HG03159 (cell line): ENCODE results near the gene COX4I2.
"Not testable (repeated sequence)": the region's sequence is repeated elsewhere in the genome, so short reads cannot be mapped to it uniquely, and the experiment has no call there.

Experiments used
- ATAC-seq: cut with Tn5 transposase; IDR thresholded peaks from one replicate; pipeline ENCODE4 v1.9.1; 2021; ENCODE audit warnings: mild to moderate bottlenecking, moderate library complexity; ENCODE audit not compliant: unreplicated experiment

Gene COX4I2

DNA sequence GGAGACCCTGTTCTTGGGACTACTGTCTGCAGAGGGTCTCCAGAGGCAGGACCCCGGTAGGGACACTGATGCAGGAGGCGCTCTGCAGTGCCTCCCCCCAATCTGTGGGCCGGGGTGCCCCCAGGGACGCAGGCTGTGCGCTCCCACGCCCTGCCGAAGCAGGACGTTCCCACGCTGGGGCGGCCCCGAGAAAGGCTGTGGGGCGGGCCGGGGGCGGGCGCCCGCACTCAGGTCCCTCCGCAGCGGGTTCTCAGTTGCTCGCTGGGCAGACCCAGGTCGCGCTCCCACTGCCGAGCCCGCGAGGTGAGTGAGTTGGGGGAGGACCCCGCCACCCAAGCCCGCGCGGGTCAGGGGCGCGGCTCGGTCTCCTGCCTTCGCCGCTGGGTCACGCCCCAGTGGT is at the start of gene COX4I2:
Gene COX4I2 (plus strand): TSS at position 253 of the 400 bp plus-strand sequence. CDS start 1,106 bp downstream, outside the sequence.
- no peak for ATAC-seq

GRCh38 chr20:31590717-31591225 is 46.9 kb upstream of the COX4I2 start:
- ATAC-seq = no peak

DNA sequence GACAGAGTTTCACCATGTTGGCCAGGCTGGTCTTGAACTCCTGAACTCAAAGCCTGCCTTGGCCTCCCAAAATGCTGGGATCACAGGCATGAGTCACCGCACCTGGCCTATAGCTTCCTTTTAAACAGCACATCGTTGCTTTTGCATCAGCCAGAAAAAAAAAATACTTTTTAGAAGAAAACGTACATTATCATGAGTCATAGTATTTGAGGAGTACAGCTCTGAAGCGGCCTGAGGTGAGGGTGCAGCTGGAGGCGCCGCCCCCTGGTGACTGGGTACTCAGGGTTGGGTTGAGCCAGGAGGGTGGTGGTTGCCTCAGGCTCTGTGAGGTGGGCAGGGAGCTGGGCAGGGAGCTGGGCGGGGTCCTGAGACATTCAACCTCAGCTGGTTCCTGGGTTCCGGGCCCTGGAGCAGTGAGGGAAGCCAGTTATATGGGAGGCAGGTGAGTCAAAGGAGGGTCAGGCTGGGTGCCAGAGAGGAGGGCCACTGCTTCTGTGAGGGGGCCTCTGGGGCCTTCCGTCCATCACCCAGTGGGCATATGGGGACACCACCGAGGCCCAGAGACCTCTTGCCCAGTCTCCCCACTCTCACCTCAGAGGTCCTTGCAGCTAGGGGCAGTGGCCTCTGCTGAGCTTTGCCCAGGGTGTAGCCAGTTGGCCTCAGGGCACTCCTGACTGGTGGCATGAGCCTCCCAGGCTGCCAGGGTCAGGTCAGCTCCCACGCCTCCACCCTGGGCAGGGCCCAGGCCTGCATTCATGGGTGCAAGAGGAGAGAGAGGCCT is 44.3 kb upstream of the COX4I2 start:
- ATAC-seq = no peak

DNA sequence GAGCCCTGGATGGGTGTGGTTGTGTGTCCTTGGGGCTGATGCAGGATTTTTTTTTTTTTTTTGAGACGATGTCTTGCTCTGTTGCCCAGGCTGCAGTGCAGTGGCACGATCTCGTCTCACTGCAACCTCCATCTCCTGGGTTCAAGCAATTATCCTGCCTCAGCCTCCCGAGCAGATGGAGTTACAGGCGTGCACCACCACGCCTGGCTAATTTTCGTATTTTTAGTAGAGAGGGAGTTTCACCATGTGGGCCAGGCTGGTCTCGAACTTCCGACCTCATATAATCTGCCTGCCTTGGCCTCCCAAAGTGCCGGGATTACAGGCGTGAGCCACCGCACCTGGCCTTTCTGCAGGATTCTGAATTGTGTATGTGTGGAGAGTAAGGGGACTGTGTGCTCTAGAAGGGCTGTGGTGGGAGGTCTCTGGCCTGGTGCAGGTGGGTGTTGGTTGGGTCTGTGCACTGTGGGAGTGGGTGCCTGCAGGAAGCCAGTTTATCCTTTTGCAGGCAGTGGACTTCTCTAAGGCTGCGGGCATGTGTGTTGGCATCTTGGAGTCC is 43.6 kb upstream of the COX4I2 start:
- no peak for ATAC-seq

DNA sequence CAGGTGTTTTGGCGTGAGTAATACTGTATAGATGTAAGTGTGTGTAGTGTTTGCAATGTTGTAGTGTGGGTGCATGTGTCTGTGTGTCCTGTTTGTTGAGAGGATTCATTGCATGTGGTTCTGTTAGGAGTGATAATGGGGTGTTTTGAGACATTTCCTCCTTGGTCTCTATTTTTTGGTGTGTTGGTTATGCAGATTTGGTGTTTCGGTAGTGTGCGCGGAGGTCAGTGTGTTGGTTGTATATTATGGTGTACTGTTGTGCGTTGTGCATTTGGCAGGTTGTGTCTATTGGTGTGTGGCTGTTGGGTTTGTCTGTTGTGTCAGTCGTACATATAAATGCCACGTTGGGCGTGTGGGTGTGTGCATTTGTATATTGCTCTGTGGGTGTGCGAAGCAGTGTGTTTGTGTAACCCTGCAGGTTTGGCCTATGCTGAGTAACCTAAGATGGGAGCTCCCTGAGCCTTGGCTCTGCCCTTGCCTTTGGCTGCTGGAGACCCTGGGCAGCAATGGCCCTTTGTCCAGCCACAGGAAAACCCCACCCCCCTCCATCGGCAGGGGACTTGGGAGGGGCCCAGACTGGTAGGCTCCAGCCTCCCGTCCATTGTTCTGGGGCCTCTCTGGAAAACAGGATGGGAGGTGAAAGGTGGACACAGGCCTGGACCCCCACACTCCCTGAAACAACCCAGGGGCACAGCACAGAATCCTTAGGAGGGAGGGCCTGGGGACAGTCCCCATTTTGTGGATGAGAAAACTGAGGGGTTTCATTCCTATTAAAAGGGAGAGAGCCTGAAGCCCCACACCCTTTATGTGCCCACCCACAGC is 42.9 kb upstream of the COX4I2 start:
- ATAC-seq = no peak

- no peak for ATAC-seq
These were observed 42.4 kb upstream of the COX4I2 start for GRCh38 chr20:31595380-31595653.

- ATAC-seq = no peak
These were observed 41.9 kb upstream of the COX4I2 start for GRCh38 chr20:31595654-31596411.

DNA sequence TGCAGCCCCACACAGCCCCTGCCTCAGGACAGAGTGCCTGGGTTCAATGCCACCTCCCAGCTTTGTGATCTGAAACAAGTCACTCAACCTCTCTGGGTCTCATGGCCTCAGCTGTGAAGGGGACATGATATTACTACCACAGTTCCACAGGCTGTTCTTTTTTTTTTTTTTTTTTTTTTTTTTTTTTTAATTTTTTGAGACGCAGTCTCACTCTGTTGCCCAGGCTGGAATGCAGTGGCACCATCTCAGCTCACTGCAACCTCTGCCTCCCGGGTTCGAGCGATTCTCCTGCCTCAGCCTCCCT is 41.3 kb upstream of the COX4I2 start:
- not testable (repeated sequence) for ATAC-seq

DNA sequence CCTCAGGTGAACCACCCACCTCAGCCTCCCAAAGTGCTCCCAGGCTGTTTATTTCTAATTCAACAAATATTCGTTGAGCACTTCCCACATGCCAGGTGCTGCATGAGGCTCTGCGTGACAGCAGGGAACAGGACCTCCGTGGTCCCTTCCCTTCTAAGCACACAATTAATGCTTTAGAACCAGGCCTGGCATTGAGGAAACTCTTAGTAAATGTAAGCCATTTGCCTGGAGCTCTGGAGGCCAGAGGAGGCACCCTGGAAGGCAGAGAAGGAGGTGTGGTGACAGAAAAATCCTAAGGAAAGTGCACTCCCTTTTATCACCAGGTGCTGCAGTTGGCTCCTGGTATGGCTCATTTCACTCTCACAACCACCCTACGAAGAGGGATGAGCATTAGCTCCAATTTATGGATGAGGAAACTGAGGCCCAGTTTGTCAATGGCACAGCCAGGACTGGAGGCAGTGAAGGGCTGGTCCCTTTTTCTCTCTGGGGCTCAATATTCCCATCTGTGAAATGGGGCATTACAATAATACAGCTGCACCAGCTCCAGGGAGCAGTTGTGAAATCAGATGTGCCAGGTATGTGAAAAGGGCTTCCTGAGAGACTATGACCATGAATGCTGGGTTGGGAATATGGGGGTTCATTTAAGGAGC is 40.8 kb upstream of the COX4I2 start:
- no peak for ATAC-seq

GRCh38 chr20:31597481-31597855 is 40.2 kb upstream of the COX4I2 start:
- ATAC-seq = no peak

DNA sequence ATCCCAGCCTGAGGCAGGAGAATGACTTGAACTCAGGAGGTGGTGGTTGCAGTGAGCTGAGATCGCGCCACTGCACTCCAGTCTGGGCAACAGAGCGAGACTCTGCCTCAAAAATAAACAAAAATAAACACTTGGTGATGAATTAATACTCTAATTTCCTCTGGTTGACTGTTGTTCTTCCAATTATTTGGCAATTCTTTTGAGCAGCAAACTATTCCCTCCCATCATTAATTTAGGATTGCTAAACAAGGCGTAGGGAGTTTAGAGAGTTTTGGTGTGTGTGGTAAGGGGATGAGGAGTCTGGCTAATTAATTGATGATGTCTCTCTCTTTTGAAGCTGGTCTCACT is 35.3 kb upstream of the COX4I2 start:
- ATAC-seq = no peak

- no peak for ATAC-seq
These were observed 34.8 kb upstream of the COX4I2 start for GRCh38 chr20:31602779-31603441.

DNA sequence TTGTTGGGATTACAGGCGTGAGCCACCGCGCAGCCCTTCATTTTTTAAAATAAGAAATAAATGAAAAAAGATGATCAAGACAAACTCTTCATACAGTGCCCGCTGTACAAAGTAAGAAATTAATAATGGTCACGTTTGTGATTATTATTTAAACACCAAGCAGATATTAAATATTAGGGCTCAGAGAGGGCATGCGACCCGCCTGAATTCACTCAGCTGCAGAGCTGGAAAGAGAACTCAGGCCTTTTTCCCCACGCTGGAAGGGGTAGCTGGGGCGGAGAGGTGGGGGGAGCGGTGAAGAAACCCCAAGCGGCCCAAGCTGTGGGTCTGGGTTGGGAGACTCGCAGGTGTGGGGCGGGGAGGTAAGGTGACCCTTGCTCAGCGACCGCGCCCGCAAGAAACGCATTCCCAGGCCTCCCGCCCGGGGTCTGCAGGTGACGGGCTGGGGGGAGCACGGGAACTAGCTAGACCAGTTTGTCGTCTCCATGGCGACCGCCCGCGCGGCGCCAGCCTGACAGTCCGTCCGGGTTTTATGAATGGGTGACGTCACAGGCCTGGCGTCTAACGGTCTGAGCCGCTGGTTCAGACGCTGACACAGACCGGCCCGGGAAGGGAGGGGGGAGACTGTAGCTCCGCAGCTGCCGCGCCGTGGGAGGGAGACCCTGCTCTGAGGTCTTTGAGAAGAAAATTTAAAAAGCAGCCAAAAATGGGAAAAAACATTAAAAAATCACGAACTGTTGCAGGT is 33.7 kb upstream of the COX4I2 start:
- peak; percentile 46 for ATAC-seq

DNA sequence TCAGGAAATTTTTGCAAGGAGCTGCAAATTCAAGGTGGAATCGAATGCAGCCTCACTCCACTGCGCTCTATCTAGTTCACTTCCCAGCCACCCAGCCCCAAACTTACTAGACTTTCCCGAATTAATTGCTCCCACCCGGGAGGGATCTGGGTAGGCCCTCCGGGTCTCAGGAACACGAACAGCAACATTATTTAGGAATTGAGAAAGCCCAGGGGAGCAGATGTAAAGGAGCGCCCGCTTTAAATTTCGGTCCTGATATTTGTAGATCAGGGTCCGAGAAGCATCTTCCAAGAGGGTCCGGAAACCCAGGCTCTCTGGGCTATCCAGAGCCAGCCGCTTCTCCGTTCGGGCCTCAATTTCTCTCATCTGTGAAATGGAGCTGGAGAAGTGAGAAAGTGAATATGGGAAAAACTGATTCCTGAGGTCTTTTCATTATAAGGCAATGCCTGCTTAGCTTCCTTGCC is 33.1 kb upstream of the COX4I2 start:
- no peak for ATAC-seq

DNA sequence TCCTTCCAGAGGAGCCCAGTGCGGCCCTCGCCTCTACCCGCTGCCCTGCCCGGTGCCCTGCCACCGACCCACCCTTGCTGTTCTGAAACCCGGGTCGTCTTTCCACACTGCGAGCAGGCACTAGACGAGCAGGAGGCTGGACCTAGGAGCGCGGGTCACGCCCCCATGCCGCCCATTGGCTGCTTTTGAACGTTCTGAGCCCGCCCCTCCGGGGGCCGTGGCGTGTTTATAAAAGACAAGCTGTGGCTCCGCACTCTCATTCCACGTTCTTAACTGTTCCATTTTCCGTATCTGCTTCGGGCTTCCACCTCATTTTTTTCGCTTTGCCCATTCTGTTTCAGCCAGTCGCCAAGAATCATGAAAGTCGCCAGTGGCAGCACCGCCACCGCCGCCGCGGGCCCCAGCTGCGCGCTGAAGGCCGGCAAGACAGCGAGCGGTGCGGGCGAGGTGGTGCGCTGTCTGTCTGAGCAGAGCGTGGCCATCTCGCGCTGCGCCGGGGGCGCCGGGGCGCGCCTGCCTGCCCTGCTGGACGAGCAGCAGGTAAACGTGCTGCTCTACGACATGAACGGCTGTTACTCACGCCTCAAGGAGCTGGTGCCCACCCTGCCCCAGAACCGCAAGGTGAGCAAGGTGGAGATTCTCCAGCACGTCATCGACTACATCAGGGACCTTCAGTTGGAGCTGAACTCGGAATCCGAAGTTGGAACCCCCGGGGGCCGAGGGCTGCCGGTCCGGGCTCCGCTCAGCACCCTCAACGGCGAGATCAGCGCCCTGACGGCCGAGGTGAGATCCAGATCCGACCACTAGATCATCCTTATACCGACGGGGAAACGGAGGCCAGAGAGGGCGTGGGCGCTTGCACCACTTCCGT is 32.4 kb upstream of the COX4I2 start, which contains the start of gene ID1:
Gene ID1 (plus strand): TSS at position 259 of the 871 bp plus-strand sequence. CDS start 99 bp downstream, at position 358.
- ATAC-seq = peak; percentile 86

GRCh38 chr20:31605902-31606803 is 31.6 kb upstream of the COX4I2 start:
- ATAC-seq = no peak

- no peak for ATAC-seq
These were observed 30.7 kb upstream of the COX4I2 start for GRCh38 chr20:31606804-31607639.
